NT2/D1 (cell line): ENCODE data around the gene MAD1L1.

Experiments
- SUZ12 ChIP-seq: IDR thresholded peaks from 2 replicates; pipeline ENCODE4 v1.6.1; 2011; ENCODE audit not compliant: insufficient read length, insufficient read depth; ENCODE audit errors: extremely low read depth
- YY1 ChIP-seq: IDR thresholded peaks from 2 replicates; pipeline ENCODE4 v1.6.1; 2011; ENCODE audit not compliant: insufficient read length, insufficient read depth
- ZNF274 ChIP-seq: IDR thresholded peaks from 2 replicates; pipeline ENCODE4 v1.6.1; 2011; ENCODE audit warnings: mild to moderate bottlenecking, low read depth, low read length

- TF ChIP-seq SUZ12 (no peak), YY1 (no peak), ZNF274 (no peak)
These were observed 16.9 kb downstream of the MAD1L1 start for GRCh38 chr7:2215851-2216250.
